Activated CD4-positive, alpha-beta T cell treated with anti-CD3 and anti-CD28 coated beads, Interleukin-2, amount 10 ng/mL, durations not matched to agents 24 days and 14 days (primary cell): ENCODE data around the gene RAB3B. TPM values are rescaled to one million over a fixed set of nuclear protein-coding genes. Genes with fewer than 3 reads are reported as not detected.

Source experiments
- DNase-seq: peaks from one replicate; pipeline ENCODE4 v3.0.0; 2022
- H3K27ac Mint-ChIP-seq: one replicate; pipeline ENCODE4 v1.8.0; 2022; ENCODE audit warnings: mild to moderate bottlenecking, mixed read lengths
- H3K27me3 Mint-ChIP-seq: one replicate; pipeline ENCODE4 v1.8.0; 2022; ENCODE audit warnings: mixed read lengths
- H3K36me3 Mint-ChIP-seq: one replicate; pipeline ENCODE4 v1.8.0; 2022; ENCODE audit warnings: low read depth, mild to moderate bottlenecking, mixed read lengths
- H3K4me1 Mint-ChIP-seq: one replicate; pipeline ENCODE4 v1.8.0; 2021; ENCODE audit warnings: mixed read lengths
- H3K4me3 Mint-ChIP-seq: one replicate; pipeline ENCODE4 v1.8.0; 2022; ENCODE audit warnings: mild to moderate bottlenecking, moderate library complexity, mixed read lengths
- H3K9me3 Mint-ChIP-seq: one replicate; pipeline ENCODE4 v1.8.0; 2021; ENCODE audit warnings: mixed read lengths
- intact Hi-C: fragments of 100-400 bp; cut with micrococcal nuclease; formaldehyde crosslinking; loops from one replicate; pipeline ENCODE4 v1.15.1; 2023
- total RNA-seq: library from RNA; stranded (reverse); gene quantifications from 2 replicates; pipeline ENCODE4 v1.2.3, GENCODE V29; 2022

RAB3B gene
- total RNA-seq, 1 donor from 2014 or later = 0.02 TPM

DNA sequence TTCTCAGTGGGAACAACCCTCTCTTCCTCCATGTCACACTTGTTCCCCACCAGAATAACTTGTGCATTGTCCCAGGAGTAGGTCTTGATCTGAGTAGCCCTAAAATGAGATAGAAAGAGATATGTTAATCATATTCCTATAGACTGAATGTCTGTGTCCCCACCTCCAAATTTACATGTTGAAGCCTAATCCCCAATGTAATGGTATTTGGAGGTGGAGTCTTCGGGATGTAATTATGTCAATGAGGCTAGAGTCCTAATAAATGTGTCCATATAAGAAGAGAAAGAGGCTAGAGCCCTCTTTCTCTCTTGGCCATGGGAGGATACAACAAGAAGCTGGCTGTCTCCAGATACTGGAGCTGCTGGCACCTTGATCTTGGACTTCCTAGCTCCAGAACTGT lies 57.2 kb downstream of the RAB3B start:
- Mint-ChIP-seq H3K4me3 (no peak overlapping the region), H3K27ac (no peak overlapping the region), H3K36me3 (no peaks in the 10 kb centered on the region), H3K27me3 (peaks cover 8% of the 10 kb centered on the region), H3K4me1 (no peaks in the 10 kb centered on the region), H3K9me3 (no peaks in the 10 kb centered on the region)
- DNase-seq = no peak
- intact Hi-C loops = no loop called here

DNA sequence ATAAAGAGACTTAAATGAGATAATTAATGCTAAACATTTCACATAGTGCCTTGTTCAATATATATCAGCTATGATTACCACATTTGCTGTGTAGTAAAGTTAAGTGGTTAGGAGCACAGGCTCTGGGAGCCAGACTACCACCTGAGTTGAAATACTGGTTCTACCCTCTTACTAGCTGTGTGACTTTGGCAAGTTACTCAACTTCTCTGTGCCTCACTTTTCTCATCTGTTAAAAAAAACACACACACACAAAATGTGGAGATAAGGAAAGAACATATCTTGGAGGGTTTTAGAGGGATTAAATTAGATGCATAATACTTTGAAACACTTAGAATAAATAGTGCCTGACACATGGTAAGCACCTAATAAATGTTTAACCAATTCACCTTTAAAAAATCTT lies 60.2 kb downstream of the RAB3B start:
- no peaks in the 10 kb centered on the region for H3K4me1 Mint-ChIP-seq
- DNase-seq = no peak
- H3K9me3 Mint-ChIP-seq = no peaks in the 10 kb centered on the region
- H3K36me3 Mint-ChIP-seq = no peaks in the 10 kb centered on the region
- H3K27ac Mint-ChIP-seq = no peak overlapping the region
- H3K27me3 Mint-ChIP-seq = peaks cover 13% of the 10 kb centered on the region
- no peak overlapping the region for H3K4me3 Mint-ChIP-seq
- intact Hi-C loops = no loop called here

DNA sequence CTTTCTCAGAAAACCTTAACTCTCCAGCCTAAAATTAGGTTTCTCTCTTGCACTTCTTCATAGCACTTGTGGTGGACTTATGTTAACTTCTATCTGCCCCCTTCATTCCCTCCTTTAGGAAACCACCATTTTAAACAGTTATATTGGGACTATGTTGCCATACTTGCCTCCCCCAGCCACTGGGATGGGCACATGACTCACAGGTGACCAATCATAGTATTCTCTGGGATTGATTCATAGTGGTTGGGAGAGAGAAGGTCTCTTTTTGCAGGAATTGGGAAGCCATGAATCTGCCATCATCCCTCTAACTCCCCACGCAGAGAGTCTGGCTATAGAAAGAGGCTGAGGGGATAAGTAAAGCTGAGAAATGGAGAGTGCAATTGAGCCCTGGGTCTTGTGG lies 61.6 kb downstream of the RAB3B start:
- Mint-ChIP-seq H3K36me3 (no peaks in the 10 kb centered on the region), H3K9me3 (no peaks in the 10 kb centered on the region)
- DNase-seq = no peak

DNA sequence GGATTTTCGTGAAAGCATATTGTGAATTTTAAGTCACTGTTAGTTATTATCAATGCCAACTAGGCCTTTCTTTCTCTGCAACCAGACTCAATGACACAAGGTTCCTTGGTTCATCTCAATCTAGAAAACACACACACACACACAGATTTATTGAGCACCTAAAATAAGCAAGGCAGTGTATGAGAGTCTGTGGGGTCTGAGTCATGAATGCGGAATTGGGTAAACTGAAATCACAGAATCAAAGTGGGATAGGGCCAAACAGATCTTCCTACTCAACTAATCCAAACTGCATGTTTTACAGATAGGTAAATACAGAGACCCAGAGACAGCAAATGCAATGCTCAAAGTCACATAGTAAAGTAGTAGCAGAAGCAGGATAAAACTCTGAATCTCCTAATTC lies 63.5 kb downstream of the RAB3B start:
- Mint-ChIP-seq H3K9me3 (no peaks in the 10 kb centered on the region), H3K27ac (no peak overlapping the region), H3K4me1 (no peaks in the 10 kb centered on the region), H3K4me3 (no peak overlapping the region), H3K27me3 (peaks cover 12% of the 10 kb centered on the region), H3K36me3 (no peaks in the 10 kb centered on the region)
- intact Hi-C loops = no loop called here
- DNase-seq = no peak

More for the DNA sequence above, 61.6 kb downstream of the RAB3B start:
- peaks cover 12% of the 10 kb centered on the region for H3K27me3 Mint-ChIP-seq
- no peaks in the 10 kb centered on the region for H3K4me1 Mint-ChIP-seq
- intact Hi-C loops = no loop called here
- no peak overlapping the region for H3K27ac Mint-ChIP-seq
- H3K4me3 Mint-ChIP-seq = no peak overlapping the region

DNA sequence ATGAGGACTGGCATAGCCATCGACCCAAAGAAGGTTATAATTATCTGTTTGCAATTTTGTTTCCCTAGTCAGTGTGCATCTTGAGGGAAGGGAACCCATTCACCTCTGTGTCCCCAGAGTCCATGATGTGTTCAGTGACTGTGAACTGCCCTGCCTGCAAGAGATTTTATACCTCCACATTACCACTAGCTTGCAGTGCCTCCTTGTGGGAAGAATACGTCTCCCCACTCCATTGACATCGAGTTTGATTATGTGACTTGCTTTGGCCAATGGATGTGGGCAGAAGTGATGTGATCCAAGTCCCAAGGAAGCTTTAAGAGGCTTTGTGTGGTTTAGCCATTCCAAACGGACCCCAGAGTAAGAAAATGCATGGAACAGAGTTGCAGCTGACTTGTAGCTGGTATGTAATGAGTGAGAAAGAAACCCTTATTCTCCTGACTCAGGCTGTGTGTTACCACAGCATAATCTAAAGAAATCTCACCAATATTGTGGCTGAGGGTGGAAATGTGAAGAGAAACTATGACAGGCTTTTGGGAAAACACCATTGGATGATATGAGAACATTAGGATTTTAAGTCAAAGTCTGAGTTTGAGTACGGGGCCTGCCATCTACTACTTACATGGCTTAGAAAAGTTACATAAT lies 64.2 kb downstream of the RAB3B start:
- intact Hi-C loops = no loop called here
- no peaks in the 10 kb centered on the region for H3K36me3 Mint-ChIP-seq
- H3K27ac Mint-ChIP-seq = no peak overlapping the region
- H3K4me3 Mint-ChIP-seq = no peak overlapping the region
- H3K9me3 Mint-ChIP-seq = no peaks in the 10 kb centered on the region
- peaks cover 14% of the 10 kb centered on the region for H3K27me3 Mint-ChIP-seq
- H3K4me1 Mint-ChIP-seq = no peaks in the 10 kb centered on the region
- peak; percentile 58 for DNase-seq

DNA sequence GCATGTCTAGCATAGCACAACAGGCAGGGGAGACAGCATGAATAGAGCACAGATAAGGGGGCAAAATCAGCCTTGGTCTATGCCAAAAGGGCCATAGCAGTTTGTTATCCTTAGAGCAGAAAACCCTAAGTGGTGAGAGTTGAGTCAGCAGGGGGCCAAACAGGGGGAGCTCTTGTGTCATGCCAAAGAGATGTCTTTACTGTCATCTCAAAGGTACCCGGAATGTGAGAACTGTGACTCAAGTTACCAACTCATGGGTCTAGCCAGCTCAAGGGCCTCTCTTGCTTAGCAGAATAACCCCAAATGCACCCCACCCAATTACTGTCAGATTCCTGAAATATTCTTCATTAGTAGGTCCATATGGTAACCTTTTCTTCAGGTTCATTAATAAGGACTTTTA lies 66.0 kb downstream of the RAB3B start:
- no peaks in the 10 kb centered on the region for H3K9me3 Mint-ChIP-seq
- no peak overlapping the region for H3K27ac Mint-ChIP-seq
- intact Hi-C loops = no loop called here
- H3K4me1 Mint-ChIP-seq = no peaks in the 10 kb centered on the region
- DNase-seq = no peak
- no peak overlapping the region for H3K4me3 Mint-ChIP-seq
- no peaks in the 10 kb centered on the region for H3K36me3 Mint-ChIP-seq
- H3K27me3 Mint-ChIP-seq = peaks cover 16% of the 10 kb centered on the region

DNA sequence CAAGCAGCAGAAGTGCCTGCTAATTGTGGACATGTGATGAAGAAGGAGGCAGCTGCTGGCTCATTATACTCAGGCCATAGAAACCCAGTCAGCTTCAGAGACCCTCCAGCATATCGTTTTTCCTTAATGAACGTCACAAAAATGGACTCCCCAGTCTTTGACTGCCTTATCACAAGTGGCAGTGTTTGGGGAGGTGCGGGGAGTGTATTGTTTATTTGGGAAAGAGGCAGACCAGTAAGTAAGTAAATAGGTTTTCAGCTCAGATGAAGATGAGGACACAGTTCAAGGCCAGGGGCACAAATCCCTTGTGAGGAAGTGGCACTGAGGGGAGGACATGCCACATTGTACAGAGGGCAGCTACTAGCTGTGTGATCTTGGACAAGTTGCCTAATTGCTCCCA lies 68.5 kb downstream of the RAB3B start:
- no peak overlapping the region for H3K27ac Mint-ChIP-seq
- no peaks in the 10 kb centered on the region for H3K36me3 Mint-ChIP-seq
- DNase-seq = no peak
- intact Hi-C loops = no loop called here
- H3K4me3 Mint-ChIP-seq = no peak overlapping the region
- H3K4me1 Mint-ChIP-seq = no peaks in the 10 kb centered on the region
- peaks cover 15% of the 10 kb centered on the region for H3K27me3 Mint-ChIP-seq
- no peaks in the 10 kb centered on the region for H3K9me3 Mint-ChIP-seq

DNA sequence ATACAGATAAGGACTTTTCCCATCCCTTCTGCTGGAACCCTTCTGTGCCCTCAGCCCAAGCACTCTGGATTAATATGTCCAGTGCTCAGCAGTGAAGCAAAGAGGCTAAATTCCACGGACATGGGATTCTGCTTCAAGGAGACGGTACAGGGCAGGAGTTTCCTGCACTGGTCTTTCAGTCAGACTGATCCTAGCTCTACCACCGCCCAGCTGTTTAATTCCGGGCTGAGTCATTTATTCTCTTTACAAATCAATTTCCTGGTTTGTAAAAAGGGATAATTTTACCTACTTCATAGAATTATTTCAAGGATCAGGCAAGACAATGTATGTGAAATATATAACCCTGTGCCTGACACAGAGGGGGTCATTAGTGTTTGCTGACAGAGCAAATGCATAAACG lies 70.4 kb downstream of the RAB3B start:
- Mint-ChIP-seq H3K27me3 (peaks cover 14% of the 10 kb centered on the region), H3K4me1 (no peaks in the 10 kb centered on the region), H3K36me3 (no peaks in the 10 kb centered on the region), H3K27ac (no peak overlapping the region), H3K4me3 (no peak overlapping the region), H3K9me3 (no peaks in the 10 kb centered on the region)
- no peak for DNase-seq
- intact Hi-C loops = no loop called here

DNA sequence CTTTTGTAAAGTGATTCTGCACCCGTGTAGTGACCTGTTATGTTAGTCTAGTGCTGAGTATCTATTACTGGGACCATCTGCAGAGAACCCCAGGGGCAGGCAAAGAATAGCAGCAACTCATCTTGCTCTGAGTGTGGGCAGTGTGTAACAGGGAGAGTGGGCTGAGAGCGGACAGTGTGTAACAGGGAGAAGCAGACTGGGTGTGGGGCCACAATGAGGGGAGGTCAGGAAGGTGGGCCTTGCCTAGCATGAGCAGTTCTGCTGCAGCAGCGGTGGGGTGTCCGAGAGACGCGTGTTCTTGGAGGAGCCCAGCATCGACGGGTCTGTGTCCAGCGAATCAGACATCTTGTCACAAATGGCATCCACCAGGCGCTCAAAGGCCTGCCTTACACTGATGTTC lies 70.8 kb downstream of the RAB3B start:
- Mint-ChIP-seq H3K27ac (no peak overlapping the region), H3K4me1 (no peaks in the 10 kb centered on the region), H3K4me3 (no peak overlapping the region), H3K27me3 (peaks cover 14% of the 10 kb centered on the region), H3K36me3 (no peaks in the 10 kb centered on the region), H3K9me3 (no peaks in the 10 kb centered on the region)
- intact Hi-C loops = no loop called here
- DNase-seq = no peak

DNA sequence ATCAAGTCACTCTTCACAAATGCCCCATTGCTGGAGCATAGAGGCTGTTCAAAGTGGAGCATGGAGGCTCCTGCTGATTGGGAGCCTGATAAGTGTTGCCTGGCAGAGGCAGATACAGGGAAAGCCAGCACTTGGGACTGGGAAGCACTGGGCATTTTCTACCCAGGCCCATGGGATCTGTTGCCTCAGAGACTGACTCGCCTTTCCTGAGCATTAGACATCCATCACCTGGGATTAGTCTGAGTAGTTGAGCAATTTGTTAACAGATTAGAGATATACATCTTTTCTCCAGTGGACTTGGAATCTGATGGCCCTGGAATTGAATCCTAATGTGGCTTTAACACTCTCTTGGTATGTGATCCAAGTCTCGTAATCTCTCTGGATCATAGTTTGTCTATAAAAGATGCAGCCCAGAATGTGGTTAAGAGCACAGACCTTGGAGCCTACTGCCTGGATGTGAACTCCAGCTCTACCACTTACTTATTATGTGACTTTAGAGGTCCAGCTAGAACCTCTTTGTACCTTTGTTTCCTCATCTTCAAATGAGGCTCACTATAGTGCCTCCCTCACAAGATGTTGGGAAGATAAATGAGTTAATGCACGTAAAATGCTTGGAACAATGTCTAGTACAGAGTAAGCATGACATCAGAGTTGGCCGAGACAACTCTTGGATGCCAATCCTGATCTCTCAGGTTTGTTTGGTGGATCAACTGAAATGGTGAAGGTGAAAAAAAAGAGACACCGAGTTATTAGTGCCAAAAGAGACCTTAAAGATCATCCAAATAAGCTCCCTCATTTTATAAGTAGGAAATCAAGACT lies 73.7 kb downstream of the RAB3B start:
- no peaks in the 10 kb centered on the region for H3K36me3 Mint-ChIP-seq

DNA sequence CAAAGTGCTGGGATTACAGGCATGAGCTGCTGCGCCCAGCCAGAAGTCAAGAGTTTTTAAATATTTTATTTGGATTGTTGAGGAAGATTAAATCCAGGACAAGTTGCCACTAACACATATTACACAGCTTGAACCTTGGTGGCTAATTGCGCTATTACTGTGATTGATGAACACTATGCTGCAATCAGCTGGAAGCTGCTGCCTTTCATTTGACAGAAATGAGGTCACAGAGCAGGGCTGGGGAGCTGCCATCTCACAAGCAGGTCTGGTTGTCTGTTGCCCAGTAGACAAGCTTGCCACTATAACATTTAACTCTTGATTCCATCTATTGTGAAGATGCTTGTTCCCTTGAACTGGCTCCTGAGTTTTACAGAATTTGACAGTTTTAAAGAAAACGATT lies 74.5 kb downstream of the RAB3B start:
- no peak for DNase-seq
- Mint-ChIP-seq H3K27ac (no peak overlapping the region), H3K36me3 (no peaks in the 10 kb centered on the region), H3K9me3 (no peaks in the 10 kb centered on the region), H3K4me3 (no peak overlapping the region), H3K4me1 (no peaks in the 10 kb centered on the region), H3K27me3 (peaks cover 15% of the 10 kb centered on the region)
- intact Hi-C loops = no loop called here

More for the DNA sequence above, 73.7 kb downstream of the RAB3B start:
- no peak for DNase-seq
- Mint-ChIP-seq H3K9me3 (no peaks in the 10 kb centered on the region), H3K4me1 (no peaks in the 10 kb centered on the region), H3K27ac (no peak overlapping the region), H3K4me3 (no peak overlapping the region), H3K27me3 (peaks cover 17% of the 10 kb centered on the region)
- intact Hi-C loops = no loop called here

DNA sequence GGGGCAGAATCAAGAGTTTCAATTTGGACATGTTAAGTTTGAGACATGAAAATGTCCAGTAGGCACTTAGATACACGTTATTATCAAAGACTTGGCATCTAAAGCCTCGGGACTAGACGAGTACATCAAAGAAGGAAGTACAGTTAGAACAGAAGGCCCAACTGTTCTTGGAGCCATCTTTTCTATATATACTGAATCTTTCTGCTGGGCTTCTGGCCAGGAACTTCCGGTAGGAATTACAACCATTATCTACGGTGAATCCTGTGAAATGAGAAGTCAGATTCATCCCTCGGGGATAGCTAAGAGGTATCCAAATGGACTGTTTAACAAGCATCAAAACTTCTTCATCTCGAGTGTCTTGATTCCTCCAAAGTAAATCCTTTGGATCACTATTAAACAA lies 77.6 kb downstream of the RAB3B start:
- Mint-ChIP-seq H3K4me1 (no peaks in the 10 kb centered on the region), H3K36me3 (no peaks in the 10 kb centered on the region), H3K27me3 (peaks cover 16% of the 10 kb centered on the region), H3K27ac (no peak overlapping the region), H3K9me3 (no peaks in the 10 kb centered on the region), H3K4me3 (no peak overlapping the region)
- no peak for DNase-seq
- intact Hi-C loops = no loop called here

DNA sequence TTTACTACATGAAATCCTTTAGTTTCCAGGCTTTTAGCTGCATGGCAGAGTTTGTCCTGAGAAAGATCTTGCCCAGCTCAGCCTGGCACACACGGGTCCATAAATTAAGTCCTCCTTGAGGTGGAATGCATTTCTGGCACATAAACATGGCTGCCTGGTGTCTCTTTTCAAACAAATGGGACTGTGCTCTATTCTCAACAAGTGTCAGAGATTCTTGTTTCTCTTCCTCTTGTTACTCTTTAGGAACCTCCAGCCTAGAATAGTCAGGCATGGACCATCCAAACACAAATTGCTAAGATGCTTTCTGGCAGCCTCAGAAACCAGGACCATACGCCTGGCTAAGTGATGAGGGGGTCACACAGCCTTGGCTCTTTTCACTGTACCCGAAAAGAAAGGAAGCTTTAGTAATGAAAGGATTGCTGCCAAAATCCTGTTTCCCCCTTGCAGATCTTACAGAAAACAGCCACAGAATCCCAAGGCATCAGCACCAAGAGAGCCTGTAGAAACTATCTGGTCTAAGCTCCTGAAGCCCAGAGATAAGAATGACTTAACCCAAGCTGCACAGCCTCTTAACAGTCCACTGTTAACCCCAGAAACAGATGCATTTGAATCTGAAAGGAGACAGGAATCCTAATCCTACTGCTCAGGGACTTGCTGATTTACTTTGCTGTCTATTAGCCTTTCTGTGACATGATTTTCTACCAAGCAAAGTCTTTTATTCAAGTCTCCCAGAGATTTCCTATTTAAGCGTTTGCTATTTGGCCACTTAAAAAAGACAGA lies 80.1 kb downstream of the RAB3B start:
- intact Hi-C loops = no loop called here
- H3K4me3 Mint-ChIP-seq = no peak overlapping the region
- peaks cover 17% of the 10 kb centered on the region for H3K27me3 Mint-ChIP-seq
- H3K36me3 Mint-ChIP-seq = no peaks in the 10 kb centered on the region
- H3K4me1 Mint-ChIP-seq = no peaks in the 10 kb centered on the region
- H3K27ac Mint-ChIP-seq = no peak overlapping the region
- DNase-seq = no peak
- H3K9me3 Mint-ChIP-seq = no peaks in the 10 kb centered on the region

DNA sequence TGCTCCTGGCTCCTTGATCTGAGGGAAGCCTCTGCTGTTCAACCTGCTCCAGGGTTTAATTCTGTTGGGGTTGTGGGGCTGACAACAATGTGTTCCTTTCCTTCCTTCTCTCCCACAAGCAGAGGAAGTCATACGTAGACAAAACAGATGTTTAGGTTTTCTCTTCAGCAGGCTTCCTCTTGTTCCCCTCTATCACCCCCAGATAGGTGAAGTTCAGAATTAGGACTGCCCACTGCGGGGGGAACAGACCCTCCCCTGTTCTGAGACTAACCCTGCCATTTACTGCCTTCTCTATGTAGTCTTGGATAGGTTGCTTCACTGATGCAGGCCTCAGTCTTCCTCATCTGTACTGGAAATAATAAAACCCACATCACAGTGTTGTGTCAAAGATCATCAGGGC lies 82.0 kb downstream of the RAB3B start:
- DNase-seq = no peak
- intact Hi-C loops = no loop called here
- H3K9me3 Mint-ChIP-seq = no peaks in the 10 kb centered on the region
- no peak overlapping the region for H3K4me3 Mint-ChIP-seq
- H3K27ac Mint-ChIP-seq = no peak overlapping the region
- H3K4me1 Mint-ChIP-seq = no peaks in the 10 kb centered on the region
- H3K36me3 Mint-ChIP-seq = no peaks in the 10 kb centered on the region
- H3K27me3 Mint-ChIP-seq = peaks cover 19% of the 10 kb centered on the region
